LNCaP clone FGC (cell line): ENCODE results near the gene STK32C.
A peak's percentile ranks its signal among the peaks of the same experiment; 100 is the strongest.

Experiments used
- DNase-seq: peaks from one replicate; pipeline ENCODE4 v3.0.0-alpha.2; 2011; ENCODE audit warnings: low read depth
- H3K4me3 ChIP-seq: 2 replicates; pipeline ENCODE4 v1.5.1; 2011; ENCODE audit warnings: mild to moderate bottlenecking, low read depth, low read length, control low read depth
- CTCF ChIP-seq: IDR thresholded peaks from 2 replicates; pipeline ENCODE4 v1.5.1; 2012; ENCODE audit warnings: mild to moderate bottlenecking; ENCODE audit not compliant: control insufficient read depth, insufficient read depth; ENCODE audit errors: extremely low read depth

STK32C gene

DNA sequence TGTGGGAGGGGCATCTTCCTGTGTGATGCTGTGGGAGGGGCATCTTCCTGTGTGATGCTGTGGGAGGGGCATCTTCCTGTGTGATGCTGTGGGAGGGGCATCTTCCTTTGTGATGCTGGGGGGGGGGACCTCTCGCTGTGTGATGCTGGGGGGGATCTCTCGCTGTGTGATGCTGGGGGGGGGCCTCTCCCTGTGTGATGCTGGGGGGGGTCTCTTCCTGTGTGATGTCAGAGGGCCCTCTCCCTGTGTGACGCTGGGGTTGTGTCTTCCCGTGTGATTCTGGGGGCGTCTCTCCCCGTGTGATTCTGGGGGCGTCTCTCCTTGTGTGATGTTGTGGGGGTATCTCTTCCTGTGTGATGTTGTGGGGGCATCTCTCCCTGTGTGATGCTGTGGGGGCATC is 148.9 kb downstream of the STK32C start:
- no peak for TF ChIP-seq CTCF
- no peak overlapping the region for H3K4me3 ChIP-seq
- DNase-seq, result peak; percentile 65

DNA sequence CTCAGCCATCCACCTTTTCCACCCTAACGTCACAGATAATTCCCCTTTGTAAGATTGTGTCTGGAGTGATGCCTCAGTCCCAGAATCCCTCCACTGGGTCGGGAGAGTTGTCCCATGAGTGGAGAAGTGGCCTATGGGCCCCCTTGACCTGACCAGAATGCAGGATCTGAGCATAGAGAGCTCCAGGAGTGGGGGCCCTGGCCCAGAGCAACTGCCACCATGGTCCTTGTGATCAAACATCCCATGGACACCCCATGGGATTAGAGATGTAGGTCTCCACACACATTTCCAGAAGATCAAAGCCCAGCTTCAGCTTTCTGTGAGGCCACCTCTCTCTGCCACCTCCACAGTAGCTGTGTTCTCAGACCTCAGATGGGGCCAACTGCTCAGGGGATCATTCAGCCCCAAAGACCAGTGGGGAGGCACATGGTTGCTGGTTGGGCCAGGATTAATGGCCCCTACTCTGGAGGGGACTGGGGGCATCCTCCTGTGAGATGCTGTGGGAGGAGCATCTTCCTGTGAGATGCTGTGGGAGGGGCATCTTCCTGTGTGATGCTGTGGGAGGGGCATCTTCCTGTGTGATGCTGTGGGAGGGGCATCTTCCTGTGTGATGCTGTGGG is 149.5 kb downstream of the STK32C start:
- DNase-seq, result no peak

More for the DNA sequence above, 149.5 kb downstream of the STK32C start:
- no peak overlapping the region for H3K4me3 ChIP-seq
- TF ChIP-seq CTCF, result no peak
